Lung (tissue), 12 donors: Measurements from ENCODE around the gene MRPS21. TPM values are rescaled to one million over a fixed set of nuclear protein-coding genes. Genes with fewer than 3 reads are reported as not detected.
"Not testable (repeated sequence)": the region's sequence is repeated elsewhere in the genome, so short reads cannot be mapped to it uniquely, and the experiment has no call there.

Source experiments
- ATAC-seq: fragments of 200-7000 bp; cut with Tn5 transposase; one replicate; pipeline ENCODE4 v1.9.1; 2020; ENCODE audit warnings: moderate number of reproducible peaks; ENCODE audit not compliant: insufficient read depth, low FRiP score
- DNase-seq, 3 donors: peaks; one replicate each; pipeline ENCODE4 v3.0.0-alpha.2; 2013 to 2017
- H3K27ac ChIP-seq, 2 donors: one replicate each; pipeline ENCODE4 v1.5.1; 2013; ENCODE audit warnings: mild to moderate bottlenecking in 2 of 2, moderate library complexity in 2 of 2, control low read depth in 1 of 2, inconsistent platforms in 1 of 2, low read depth in 1 of 2, low read length in 1 of 2
- H3K27me3 ChIP-seq, 3 donors: one replicate each; pipeline ENCODE4 v1.5.1; 2013; ENCODE audit warnings: low read length in 2 of 3; ENCODE audit not compliant: control insufficient read depth in 3 of 3, insufficient read depth in 3 of 3
- H3K36me3 ChIP-seq, 4 donors: one replicate each; pipeline ENCODE4 v1.5.1; 2013; ENCODE audit warnings: low read length in 4 of 4, mild to moderate bottlenecking in 1 of 4, moderate library complexity in 1 of 4; ENCODE audit not compliant: control insufficient read depth in 4 of 4, insufficient read depth in 4 of 4
- H3K4me1 ChIP-seq, 5 donors: one replicate each; pipeline ENCODE4 v1.5.1; 2013; ENCODE audit warnings: low read length in 5 of 5, mild to moderate bottlenecking in 2 of 5, moderate library complexity in 1 of 5; ENCODE audit not compliant: control insufficient read depth in 5 of 5, insufficient read depth in 5 of 5
- H3K4me3 ChIP-seq: one replicate; pipeline ENCODE4 v1.5.1; 2013; ENCODE audit warnings: mild to moderate bottlenecking, control low read depth, moderate library complexity
- H3K9ac ChIP-seq, 2 donors: one replicate each; pipeline ENCODE4 v1.5.1; 2013; ENCODE audit warnings: low read length in 2 of 2, control low read depth in 1 of 2; ENCODE audit not compliant: insufficient read depth in 1 of 2
- H3K9me3 ChIP-seq, 4 donors: one replicate each; pipeline ENCODE4 v1.5.1; 2013; ENCODE audit warnings: low read length in 3 of 4, mild to moderate bottlenecking in 1 of 4, moderate library complexity in 1 of 4; ENCODE audit not compliant: control insufficient read depth in 4 of 4, insufficient read depth in 3 of 4
- WGBS, 2 donors: extraction: QIAGEN DNeasy Blood & Tissue Kit; methylation state at CpG; one replicate each; pipeline ENCODE4 v1.1.7; 2013; 5-methylcytosine and 5-hydroxymethylcytosine counted together
- polyA plus RNA-seq, 2 donors: library from polyadenylated mRNA; stranded (reverse); fragments of 200-250 nt; gene quantifications; one replicate each; pipeline ENCODE4 v1.2.1, GENCODE V29; 2013
- total RNA-seq, 2 donors: library from RNA; depleted of rRNA in 1 of 2; stranded (reverse); fragments of >200 nt in 1 of 2; gene quantifications; one replicate each; pipeline ENCODE4 v1.2.1, GENCODE V29; 2014 to 2021
- TF ChIP-seq, protein P1 (sequence below): IDR thresholded peaks from 2 replicates; pipeline ENCODE4 v1.5.1; 2012; ENCODE audit warnings: mild to moderate bottlenecking; ENCODE audit errors: control extremely low read depth, extremely low read depth
- donor health status: control.
- donor health status: control.
- donor health status: Bipolar disorder and iron deficiency.
- donor health status: healthy.
- donor health status: DM: yes; HTN: yes; CAD: no.

MRPS21 gene
- total and polyA plus RNA-seq, 4 donors = 31.4 to 169 (median 50.8) TPM

DNA sequence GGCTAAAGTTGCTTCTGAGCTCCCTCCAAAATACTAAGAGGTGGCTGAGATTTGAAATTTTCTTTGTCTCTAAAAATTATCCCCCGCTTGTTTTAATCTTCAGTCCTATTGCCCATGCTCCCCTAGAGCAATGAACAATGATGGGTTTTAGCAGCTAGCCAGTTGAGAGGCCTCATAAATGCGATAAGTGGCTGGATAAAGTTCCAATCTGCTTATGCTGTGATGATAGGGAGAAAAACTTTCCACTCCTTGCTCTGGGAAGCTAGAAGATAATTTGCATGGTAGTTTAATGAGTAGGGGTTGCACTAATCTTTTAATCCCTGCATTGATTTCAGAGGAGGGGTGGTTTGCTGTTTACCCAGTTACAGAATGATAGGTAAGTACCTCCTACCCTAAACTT, 18.1 kb downstream of the MRPS21 start:
- ATAC-seq (no peak), DNase-seq (no peak)
- TF ChIP-seq, protein P1, sequence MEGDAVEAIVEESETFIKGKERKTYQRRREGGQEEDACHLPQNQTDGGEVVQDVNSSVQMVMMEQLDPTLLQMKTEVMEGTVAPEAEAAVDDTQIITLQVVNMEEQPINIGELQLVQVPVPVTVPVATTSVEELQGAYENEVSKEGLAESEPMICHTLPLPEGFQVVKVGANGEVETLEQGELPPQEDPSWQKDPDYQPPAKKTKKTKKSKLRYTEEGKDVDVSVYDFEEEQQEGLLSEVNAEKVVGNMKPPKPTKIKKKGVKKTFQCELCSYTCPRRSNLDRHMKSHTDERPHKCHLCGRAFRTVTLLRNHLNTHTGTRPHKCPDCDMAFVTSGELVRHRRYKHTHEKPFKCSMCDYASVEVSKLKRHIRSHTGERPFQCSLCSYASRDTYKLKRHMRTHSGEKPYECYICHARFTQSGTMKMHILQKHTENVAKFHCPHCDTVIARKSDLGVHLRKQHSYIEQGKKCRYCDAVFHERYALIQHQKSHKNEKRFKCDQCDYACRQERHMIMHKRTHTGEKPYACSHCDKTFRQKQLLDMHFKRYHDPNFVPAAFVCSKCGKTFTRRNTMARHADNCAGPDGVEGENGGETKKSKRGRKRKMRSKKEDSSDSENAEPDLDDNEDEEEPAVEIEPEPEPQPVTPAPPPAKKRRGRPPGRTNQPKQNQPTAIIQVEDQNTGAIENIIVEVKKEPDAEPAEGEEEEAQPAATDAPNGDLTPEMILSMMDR = no peak
- Histone ChIP-seq H3K27me3 (no peaks in the 10 kb centered on the region), H3K9ac (no peak overlapping the region), H3K4me1 (peaks cover 0 to 2% (median 0%) of the 10 kb centered on the region in 5 donors), H3K36me3 (peaks cover 0 to 16% (median 4%) of the 10 kb centered on the region in 4 donors), H3K4me3 (no peak overlapping the region), H3K27ac (no peak overlapping the region), H3K9me3 (no peaks in the 10 kb centered on the region)
- 84 to 92% methylated on average over 2 of the region's 2 CpGs for WGBS, 2 donors

DNA sequence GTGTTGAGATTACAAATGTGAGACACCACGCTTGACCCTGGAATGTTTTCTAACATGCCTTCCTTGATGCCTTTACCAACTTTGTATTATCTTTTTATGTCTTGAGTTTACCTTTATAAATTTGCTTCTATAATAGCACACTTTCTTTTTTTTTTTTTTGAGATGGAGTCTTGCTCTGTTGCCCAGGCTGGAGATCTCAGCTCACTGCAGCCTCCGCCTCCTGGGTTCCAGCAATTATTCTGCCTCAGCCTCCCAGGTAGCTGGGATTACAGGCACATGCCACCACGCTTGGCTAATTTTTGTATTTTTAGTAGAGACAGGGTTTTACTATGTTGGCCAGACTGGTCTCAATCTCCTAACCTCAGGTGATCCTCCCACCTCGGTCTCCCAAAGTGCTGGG, 21.0 kb downstream of the MRPS21 start:
- not testable (repeated sequence) for H3K36me3 ChIP-seq, H3K9me3 ChIP-seq, H3K27me3 ChIP-seq, H3K27ac ChIP-seq, ATAC-seq, H3K4me3 ChIP-seq, H3K4me1 ChIP-seq, H3K9ac ChIP-seq, DNase-seq
- WGBS, 2 donors = 95 to 98% methylated on average over 4 of the region's 4 CpGs

DNA sequence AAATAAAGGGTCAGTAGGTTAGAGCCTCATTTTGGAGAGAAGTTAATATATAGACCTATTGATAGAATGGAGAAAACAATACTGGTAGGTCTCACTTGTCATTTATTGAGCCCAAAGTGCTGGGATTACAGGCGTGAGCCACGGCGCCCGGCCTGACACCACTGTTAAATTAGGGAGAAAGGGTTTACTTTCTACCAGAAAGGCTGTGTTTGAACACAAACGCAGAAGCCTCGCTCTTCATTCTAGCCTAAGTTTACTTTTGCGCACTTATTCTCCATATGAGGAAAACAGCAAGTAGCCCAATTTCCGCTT, 27.0 kb downstream of the MRPS21 start:
- H3K36me3 ChIP-seq = peaks cover 1 to 11% (median 4%) of the 10 kb centered on the region in 4 donors
- H3K9me3 ChIP-seq = no peaks in the 10 kb centered on the region
- peak overlapping the region; percentile 21 to 79 for H3K27ac ChIP-seq
- DNase-seq (peak in 2 of 3 donors; percentile 5 to 6), ATAC-seq (no peak)
- H3K27me3 ChIP-seq = no peaks in the 10 kb centered on the region
- TF ChIP-seq, protein P1 = no peak
- 66 to 78% methylated on average over 8 of the region's 8 CpGs for WGBS, 2 donors
- H3K9ac ChIP-seq = no peak overlapping the region
- H3K4me3 ChIP-seq = no peak overlapping the region
- peaks cover 0 to 8% (median 5%) of the 10 kb centered on the region in 5 donors for H3K4me1 ChIP-seq

DNA sequence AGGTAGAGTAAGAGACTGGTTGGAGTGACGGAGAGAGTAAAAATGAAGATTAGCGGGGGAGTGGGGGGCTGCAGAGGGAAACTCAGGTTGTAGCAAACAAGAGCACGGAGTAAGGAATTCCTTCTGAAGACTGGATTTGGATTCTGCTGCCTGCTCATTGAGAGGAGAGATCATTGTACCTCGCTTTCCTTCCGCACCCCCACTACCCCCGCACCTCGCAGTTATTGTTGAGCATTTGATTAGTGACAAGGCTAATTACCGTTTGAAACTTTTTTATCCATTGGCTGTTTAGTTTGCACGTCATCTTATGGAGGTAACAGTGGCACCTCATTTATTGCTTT, 28.1 kb downstream of the MRPS21 start:
- Histone ChIP-seq H3K36me3 (peaks cover 4 to 21% (median 12%) of the 10 kb centered on the region in 4 donors), H3K9ac (peak overlapping the region; percentile 86 to 91), H3K9me3 (no peaks in the 10 kb centered on the region), H3K27me3 (no peaks in the 10 kb centered on the region), H3K27ac (peak overlapping the region; percentile 92 to 95), H3K4me1 (peaks cover 0 to 8% (median 5%) of the 10 kb centered on the region in 5 donors), H3K4me3 (peak overlapping the region; percentile 71)
- DNase-seq (no peak), ATAC-seq (no peak)
- 0 to 1% methylated on average over 9 of the region's 9 CpGs for WGBS, 2 donors
- TF ChIP-seq, protein P1 = no peak
